Stimulated activated CD8-positive, alpha-beta memory T cell treated with anti-CD3 and anti-CD28 coated beads, Interleukin-4, amount 100 ng/mL, for 48 hours (primary cell): ENCODE measurements around the gene JARID2.
A peak's percentile ranks its signal among the peaks of the same experiment; 100 is the strongest.
"Not testable (repeated sequence)": the region's sequence is repeated elsewhere in the genome, so short reads cannot be mapped to it uniquely, and the experiment has no call there.

Experiments used
- DNase-seq: peaks from one replicate; pipeline ENCODE4 v3.0.0-alpha.2; 2020

The JARID2 gene

GRCh38 chr6:15290962-15291704, 45.3 kb downstream of the JARID2 start:
- no peak for DNase-seq

GRCh38 chr6:15292721-15293302, 46.9 kb downstream of the JARID2 start:
- DNase-seq = no peak

GRCh38 chr6:15293674-15294073, 47.8 kb downstream of the JARID2 start:
- DNase-seq = no peak

- DNase-seq = no peak
Measured at GRCh38 chr6:15294504-15294903, 48.6 kb downstream of the JARID2 start.

GRCh38 chr6:15296249-15296648, 50.4 kb downstream of the JARID2 start:
- no peak for DNase-seq

- DNase-seq = peak; percentile 53
Measured at GRCh38 chr6:15296735-15297134, 50.9 kb downstream of the JARID2 start.

- not testable (repeated sequence) for DNase-seq
Measured at GRCh38 chr6:15297167-15297566, 51.3 kb downstream of the JARID2 start.

GRCh38 chr6:15297895-15298590, 52.2 kb downstream of the JARID2 start:
- no peak for DNase-seq

- DNase-seq = peak; percentile 75
Measured at GRCh38 chr6:15299430-15300131, 53.7 kb downstream of the JARID2 start.

GRCh38 chr6:15301179-15302006, 55.5 kb downstream of the JARID2 start:
- DNase-seq = no peak

- DNase-seq = no peak
Measured at GRCh38 chr6:15303162-15303919, 57.5 kb downstream of the JARID2 start.

- no peak for DNase-seq
Measured at GRCh38 chr6:15303920-15304291, 58.0 kb downstream of the JARID2 start.

GRCh38 chr6:15304337-15305042, 58.6 kb downstream of the JARID2 start:
- DNase-seq = no peak

- DNase-seq = no peak
Measured at GRCh38 chr6:15305496-15305895, 59.6 kb downstream of the JARID2 start.

GRCh38 chr6:15305909-15306308, 60.0 kb downstream of the JARID2 start:
- no peak for DNase-seq

GRCh38 chr6:15308435-15309213, 62.8 kb downstream of the JARID2 start:
- no peak for DNase-seq

GRCh38 chr6:15309611-15310283, 63.9 kb downstream of the JARID2 start:
- DNase-seq = no peak

GRCh38 chr6:15310680-15311079, 64.8 kb downstream of the JARID2 start:
- DNase-seq = no peak

- DNase-seq = no peak
Measured at GRCh38 chr6:15312500-15312899, 66.6 kb downstream of the JARID2 start.

- no peak for DNase-seq
Measured at GRCh38 chr6:15313367-15313766, 67.5 kb downstream of the JARID2 start.
